Loucy (cell line): ENCODE measurements around the gene TXNDC5.

Source experiments
- H2AFZ ChIP-seq: fragments of 200-600 bp; sonication (generic); 2 replicates; pipeline ENCODE4 v1.6.0; 2016; ENCODE audit warnings: antibody characterized with exemption, mild to moderate bottlenecking, low read length, moderate library complexity
- H3F3A ChIP-seq: fragments of 200-600 bp; 2 replicates; pipeline ENCODE4 v1.6.0; 2016; ENCODE audit warnings: antibody characterized with exemption, low read depth, mild to moderate bottlenecking
- H3K27me3 ChIP-seq: fragments of 200-600 bp; sonication (generic); 2 replicates; pipeline ENCODE4 v1.6.1; 2014; ENCODE audit warnings: low read length, mild to moderate bottlenecking; ENCODE audit not compliant: insufficient read depth, poor library complexity, severe bottlenecking
- H3K36me3 ChIP-seq: fragments of 200-600 bp; sonication (generic); 2 replicates; pipeline ENCODE4 v1.6.1; 2016; ENCODE audit warnings: low read length; ENCODE audit not compliant: insufficient read depth
- H3K4me1 ChIP-seq: fragments of 200-600 bp; sonication (generic); 2 replicates; pipeline ENCODE4 v1.5.1; 2014; ENCODE audit warnings: low read length, mild to moderate bottlenecking; ENCODE audit not compliant: insufficient read depth, poor library complexity, severe bottlenecking
- H3K4me2 ChIP-seq: fragments of 200-600 bp; sonication (generic); 2 replicates; pipeline ENCODE4 v1.6.0; 2014; ENCODE audit warnings: antibody characterized with exemption, low read length, low read depth, mild to moderate bottlenecking; ENCODE audit not compliant: poor library complexity, severe bottlenecking
- H3K4me3 ChIP-seq: fragments of 200-600 bp; sonication (generic); 2 replicates; pipeline ENCODE4 v1.5.1; 2014; ENCODE audit warnings: low read length, mild to moderate bottlenecking, mixed read lengths; ENCODE audit not compliant: poor library complexity, severe bottlenecking
- H3K79me2 ChIP-seq: fragments of 200-600 bp; sonication (generic); 2 replicates; pipeline ENCODE4 v1.6.1; 2014; ENCODE audit warnings: low read length; ENCODE audit not compliant: insufficient read depth
- H3K9ac ChIP-seq: fragments of 200-600 bp; sonication (generic); 2 replicates; pipeline ENCODE4 v1.6.0; 2014; ENCODE audit warnings: mild to moderate bottlenecking, low read depth, low read length, moderate library complexity; ENCODE audit not compliant: poor library complexity, severe bottlenecking
- H3K9me2 ChIP-seq: fragments of 200-600 bp; sonication (generic); replicated peaks from 2 replicates; pipeline ENCODE4 v1.6.1; 2016; ENCODE audit warnings: low read depth, low read length, mixed read lengths
- H3K9me3 ChIP-seq: fragments of 200-600 bp; sonication (generic); 2 replicates; pipeline ENCODE4 v1.6.1; 2014; ENCODE audit warnings: mild to moderate bottlenecking, antibody characterized with exemption, low read length, low read depth; ENCODE audit not compliant: insufficient read depth
- H4K20me1 ChIP-seq: fragments of 200-600 bp; sonication (generic); 2 replicates; pipeline ENCODE4 v1.6.0; 2014; ENCODE audit warnings: antibody characterized with exemption, low read length, mild to moderate bottlenecking; ENCODE audit not compliant: insufficient read depth, poor library complexity, severe bottlenecking
- EZH2phosphoT487 ChIP-seq: fragments of 200-600 bp; IDR thresholded peaks from 2 replicates; pipeline ENCODE4 v1.6.1; 2018; ENCODE audit warnings: antibody characterized with exemption, mild to moderate bottlenecking, moderate library complexity, borderline replicate concordance
- TF ChIP-seq, protein P1 (sequence below): fragments of 200-600 bp; sonication (generic); conservative IDR thresholded peaks from 2 replicates; pipeline ENCODE4 v1.5.1; 2014; ENCODE audit warnings: mild to moderate bottlenecking, antibody characterized with exemption, low read length

The TXNDC5 gene

DNA sequence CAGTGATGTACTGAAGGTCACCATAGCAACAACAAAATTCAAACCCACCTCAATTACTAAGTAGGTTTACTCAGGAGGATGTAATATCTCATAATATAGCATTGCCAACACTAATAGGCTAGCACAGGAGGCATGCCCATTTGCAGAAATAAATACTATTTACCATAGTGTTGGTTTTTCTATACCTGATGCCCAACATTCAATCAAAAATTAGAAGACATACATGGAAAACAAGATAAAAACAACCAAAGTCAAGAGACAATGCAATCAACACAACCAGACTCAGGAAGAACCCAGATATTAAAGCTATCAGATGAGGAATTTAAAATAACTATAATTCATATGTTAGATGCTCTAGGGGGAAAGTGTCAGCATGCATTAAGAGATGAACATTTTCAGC lies 14.3 kb upstream of the TXNDC5 start:
- no peaks in the 10 kb centered on the region for H3K9me2 ChIP-seq
- H3K36me3 ChIP-seq = no peaks in the 10 kb centered on the region
- H3K4me1 ChIP-seq = no peaks in the 10 kb centered on the region
- H3K9me3 ChIP-seq = no peaks in the 10 kb centered on the region
- no peak overlapping the region for H3K9ac ChIP-seq
- no peak overlapping the region for H3K4me2 ChIP-seq
- no peaks in the 10 kb centered on the region for H3F3A ChIP-seq
- no peaks in the 10 kb centered on the region for H3K27me3 ChIP-seq
- no peaks in the 10 kb centered on the region for H3K79me2 ChIP-seq
- no peak overlapping the region for H3K4me3 ChIP-seq
- TF ChIP-seq, protein P1, sequence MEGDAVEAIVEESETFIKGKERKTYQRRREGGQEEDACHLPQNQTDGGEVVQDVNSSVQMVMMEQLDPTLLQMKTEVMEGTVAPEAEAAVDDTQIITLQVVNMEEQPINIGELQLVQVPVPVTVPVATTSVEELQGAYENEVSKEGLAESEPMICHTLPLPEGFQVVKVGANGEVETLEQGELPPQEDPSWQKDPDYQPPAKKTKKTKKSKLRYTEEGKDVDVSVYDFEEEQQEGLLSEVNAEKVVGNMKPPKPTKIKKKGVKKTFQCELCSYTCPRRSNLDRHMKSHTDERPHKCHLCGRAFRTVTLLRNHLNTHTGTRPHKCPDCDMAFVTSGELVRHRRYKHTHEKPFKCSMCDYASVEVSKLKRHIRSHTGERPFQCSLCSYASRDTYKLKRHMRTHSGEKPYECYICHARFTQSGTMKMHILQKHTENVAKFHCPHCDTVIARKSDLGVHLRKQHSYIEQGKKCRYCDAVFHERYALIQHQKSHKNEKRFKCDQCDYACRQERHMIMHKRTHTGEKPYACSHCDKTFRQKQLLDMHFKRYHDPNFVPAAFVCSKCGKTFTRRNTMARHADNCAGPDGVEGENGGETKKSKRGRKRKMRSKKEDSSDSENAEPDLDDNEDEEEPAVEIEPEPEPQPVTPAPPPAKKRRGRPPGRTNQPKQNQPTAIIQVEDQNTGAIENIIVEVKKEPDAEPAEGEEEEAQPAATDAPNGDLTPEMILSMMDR = no peak
- TF ChIP-seq EZH2phosphoT487 = no peak
- H4K20me1 ChIP-seq = no peaks in the 10 kb centered on the region
- no peak overlapping the region for H2AFZ ChIP-seq

DNA sequence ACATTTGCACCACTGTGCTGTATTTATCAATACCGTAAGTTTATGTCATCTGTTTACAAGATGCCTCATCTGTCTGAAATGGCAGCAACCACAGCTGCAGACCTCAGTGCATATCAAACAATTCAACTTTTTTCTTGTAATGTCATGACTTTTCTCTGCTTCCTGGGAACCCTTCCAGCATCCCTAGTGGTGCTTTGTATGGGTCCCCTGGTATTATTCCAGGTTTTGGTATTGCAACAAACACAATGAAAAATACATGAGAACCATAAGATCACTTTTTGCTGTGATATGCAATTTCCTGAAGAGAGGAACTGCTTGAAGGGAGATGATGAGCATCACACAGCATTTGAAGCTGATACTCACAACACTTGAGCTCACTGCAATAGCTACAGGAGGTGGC lies 12.0 kb upstream of the TXNDC5 start:
- Histone ChIP-seq H2AFZ (no peak overlapping the region), H3K27me3 (no peaks in the 10 kb centered on the region), H3K9me2 (no peaks in the 10 kb centered on the region), H3K9me3 (no peaks in the 10 kb centered on the region), H3K36me3 (no peaks in the 10 kb centered on the region), H3K79me2 (no peaks in the 10 kb centered on the region), H3K4me2 (no peak overlapping the region), H3K4me1 (no peaks in the 10 kb centered on the region), H4K20me1 (no peaks in the 10 kb centered on the region), H3K4me3 (no peak overlapping the region), H3K9ac (no peak overlapping the region), H3F3A (no peaks in the 10 kb centered on the region)
- TF ChIP-seq EZH2phosphoT487 = no peak
- TF ChIP-seq, protein P1 = no peak

DNA sequence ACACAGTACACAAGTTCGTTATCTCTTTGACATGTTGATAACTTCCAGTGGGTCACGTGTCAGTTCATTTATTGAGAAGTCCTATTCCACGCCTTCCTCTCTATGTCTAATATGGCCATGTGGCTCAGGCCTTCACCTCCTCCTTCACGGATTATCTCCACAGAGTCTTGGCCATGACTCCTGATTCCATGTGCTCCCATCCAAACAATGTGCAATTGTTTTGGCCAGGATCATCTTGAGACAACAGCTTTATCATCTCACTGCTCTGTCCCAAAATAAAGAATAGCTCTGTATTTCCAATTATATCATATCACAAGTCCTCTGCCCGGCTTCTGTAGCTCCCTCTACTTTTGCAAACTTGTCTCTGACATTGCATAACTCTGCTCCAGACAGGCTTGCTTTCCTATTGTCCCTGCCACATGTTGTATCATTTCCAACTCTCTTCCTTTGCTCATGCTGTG lies 11.1 kb upstream of the TXNDC5 start:
- H3K9ac ChIP-seq = no peak overlapping the region
- no peak overlapping the region for H2AFZ ChIP-seq
- no peak overlapping the region for H3K4me2 ChIP-seq
- H3K4me3 ChIP-seq = no peak overlapping the region
- no peaks in the 10 kb centered on the region for H3K36me3 ChIP-seq
- no peaks in the 10 kb centered on the region for H3K27me3 ChIP-seq
- TF ChIP-seq EZH2phosphoT487 = no peak
- TF ChIP-seq, protein P1 = no peak
- no peaks in the 10 kb centered on the region for H3F3A ChIP-seq
- H3K9me3 ChIP-seq = no peaks in the 10 kb centered on the region
- H3K79me2 ChIP-seq = no peaks in the 10 kb centered on the region
- H3K4me1 ChIP-seq = no peaks in the 10 kb centered on the region
- no peaks in the 10 kb centered on the region for H4K20me1 ChIP-seq
- H3K9me2 ChIP-seq = no peaks in the 10 kb centered on the region
